ENCODE results near the gene GPR152.
"Not testable (repeated sequence)": the region's sequence is repeated elsewhere in the genome, so short reads cannot be mapped to it uniquely, and the experiment has no call there.

GPR152 gene

GRCh38 chr11:67489203-67489884 lies 36.8 kb upstream of the GPR152 start:
- DNase-seq (ENCODE audit: low spot score), result no peak

- DNase-seq (ENCODE audit: low spot score), result peak; percentile 32
These were observed 34.1 kb upstream of the GPR152 start for GRCh38 chr11:67486481-67487195.

DNA sequence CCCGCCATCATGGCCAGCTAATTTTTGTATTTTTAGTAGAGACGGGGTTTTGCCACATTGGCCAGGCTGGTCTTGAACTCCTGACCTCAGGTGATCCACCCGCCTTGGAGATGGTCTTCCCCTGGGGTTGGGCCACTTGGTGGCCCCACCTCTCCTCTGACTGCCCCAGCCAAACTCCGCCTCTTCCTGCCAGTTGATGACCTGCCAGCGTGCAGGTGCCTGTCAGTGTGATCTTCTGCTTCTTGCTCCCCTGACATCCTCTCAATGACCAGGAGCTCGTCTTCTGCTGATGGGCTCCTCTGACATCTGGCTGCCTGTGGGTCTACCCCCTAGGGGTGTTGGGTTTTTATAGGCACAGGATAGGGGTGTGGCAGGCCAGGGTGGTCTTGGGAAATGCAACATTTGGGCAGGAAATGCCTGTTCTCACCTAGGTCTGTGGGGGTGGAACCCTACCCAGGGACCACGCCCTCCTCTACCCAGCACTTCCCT lies 33.4 kb upstream of the GPR152 start:
- peak; percentile 66 for DNase-seq (ENCODE audit: low spot score)

DNA sequence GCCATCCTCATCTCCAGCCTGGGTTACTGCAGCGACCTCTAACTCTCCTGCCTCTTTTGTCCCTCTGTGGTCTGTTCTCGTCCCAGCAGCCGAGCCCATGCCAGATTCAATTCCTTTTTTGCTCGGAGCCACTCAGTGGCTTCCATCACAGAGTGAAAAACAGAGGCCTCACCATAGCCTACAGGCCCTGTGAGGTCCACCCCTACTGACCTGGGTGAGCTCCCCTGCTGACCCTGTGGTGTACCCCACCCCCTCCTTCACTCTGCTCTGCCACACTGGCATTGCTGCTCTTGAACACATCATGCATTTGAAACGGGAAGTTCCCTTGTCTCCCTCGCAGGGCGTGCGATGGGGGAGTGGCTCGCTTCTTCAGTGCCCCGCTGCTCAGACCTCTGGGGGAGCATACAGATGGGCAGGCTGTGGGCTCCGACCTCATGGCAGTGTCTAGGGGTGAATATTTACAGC lies 32.4 kb upstream of the GPR152 start:
- peak; percentile 59 for DNase-seq (ENCODE audit: low spot score)

- peak; percentile 31 for DNase-seq (ENCODE audit: low spot score)
These were observed 31.5 kb upstream of the GPR152 start for GRCh38 chr11:67483831-67484665.

GRCh38 chr11:67482827-67483798 lies 30.6 kb upstream of the GPR152 start, which contains the start of gene AIP:
TSS of gene AIP (plus strand) at chr11:67483026. CDS start at chr11:67483159, 133 bp downstream.
- peak; percentile 96 for DNase-seq (ENCODE audit: low spot score)

DNA sequence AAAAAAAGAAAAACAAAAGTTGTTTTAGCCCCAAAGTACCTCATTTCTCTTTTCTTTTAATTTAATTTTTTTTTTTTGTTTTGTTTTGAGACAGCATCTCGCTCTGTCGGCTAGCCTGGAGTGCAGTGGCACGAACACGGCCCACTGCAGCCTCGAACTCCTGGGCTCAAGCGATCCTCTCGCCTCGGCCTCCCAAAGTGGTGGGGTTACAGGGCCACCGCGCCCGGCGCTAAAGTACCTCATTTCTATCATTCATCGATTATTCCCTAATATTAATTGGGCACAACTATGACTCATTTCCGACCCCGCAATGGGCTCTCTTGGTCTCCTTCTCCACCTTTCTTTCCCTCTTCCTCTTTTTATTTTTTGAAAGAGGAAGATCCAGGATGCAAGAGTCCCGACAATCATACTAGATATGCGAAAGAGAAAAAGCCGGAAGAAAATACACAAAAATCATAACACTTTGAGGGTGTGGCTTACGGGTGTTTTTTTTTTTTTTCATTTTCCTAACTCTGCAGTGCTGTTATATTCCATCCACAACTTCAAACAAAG lies 29.8 kb upstream of the GPR152 start:
- DNase-seq (ENCODE audit: low spot score), result no peak

DNA sequence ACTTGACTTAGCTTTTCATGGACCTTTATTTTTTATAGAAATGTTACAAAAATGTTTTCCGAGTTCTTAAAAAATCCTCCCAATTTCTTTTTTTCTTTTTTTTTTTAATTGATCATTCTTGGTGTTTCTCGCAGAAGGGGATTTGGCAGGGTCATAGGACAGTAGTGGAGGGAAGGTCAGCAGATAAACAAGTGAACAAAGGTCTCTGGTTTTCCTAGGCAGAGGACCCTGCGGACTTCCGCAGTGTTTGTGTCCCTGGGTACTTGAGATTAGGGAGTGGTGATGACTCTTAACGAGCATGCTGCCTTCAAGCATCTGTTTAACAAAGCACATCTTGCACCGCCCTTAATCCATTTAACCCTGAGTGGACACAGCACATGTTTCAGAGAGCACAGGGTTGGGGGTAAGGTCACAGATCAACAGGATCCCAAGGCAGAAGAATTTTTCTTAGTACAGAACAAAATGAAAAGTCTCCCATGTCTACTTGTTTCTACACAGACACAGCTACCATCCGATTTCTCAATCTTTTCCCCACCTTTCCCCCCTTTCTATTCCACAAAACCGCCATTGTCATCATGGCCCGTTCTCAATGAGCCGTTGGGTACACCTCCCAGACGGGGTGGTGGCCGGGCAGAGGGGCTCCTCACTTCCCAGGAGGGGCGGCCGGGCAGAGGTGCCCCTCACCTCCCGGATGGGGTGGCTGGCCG lies 25.0 kb upstream of the GPR152 start:
- not testable (repeated sequence) for DNase-seq (ENCODE audit: low spot score)

DNA sequence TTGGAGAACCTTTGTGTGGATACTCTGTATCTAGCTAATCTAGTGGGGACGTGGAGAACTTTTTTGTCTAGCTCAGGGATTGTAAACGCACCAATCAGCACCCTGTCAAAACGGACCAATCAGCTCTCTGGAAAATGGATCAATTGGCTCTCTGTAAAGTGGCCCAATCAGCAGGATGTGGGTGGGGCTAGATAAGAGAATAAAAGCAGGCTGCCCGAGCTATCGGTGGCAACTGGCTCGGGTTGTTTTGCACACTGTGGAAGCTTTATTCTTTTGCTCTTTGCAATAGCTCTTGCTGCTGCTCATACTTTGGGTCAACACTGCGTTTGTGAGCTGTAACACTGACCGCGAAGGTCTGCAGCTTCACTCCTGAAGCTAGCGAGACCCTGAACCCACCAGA lies 24.2 kb upstream of the GPR152 start:
- DNase-seq (ENCODE audit: low spot score), result not testable (repeated sequence)

GRCh38 chr11:67472882-67473281 lies 20.4 kb upstream of the GPR152 start:
- no peak for DNase-seq (ENCODE audit: low spot score)

DNA sequence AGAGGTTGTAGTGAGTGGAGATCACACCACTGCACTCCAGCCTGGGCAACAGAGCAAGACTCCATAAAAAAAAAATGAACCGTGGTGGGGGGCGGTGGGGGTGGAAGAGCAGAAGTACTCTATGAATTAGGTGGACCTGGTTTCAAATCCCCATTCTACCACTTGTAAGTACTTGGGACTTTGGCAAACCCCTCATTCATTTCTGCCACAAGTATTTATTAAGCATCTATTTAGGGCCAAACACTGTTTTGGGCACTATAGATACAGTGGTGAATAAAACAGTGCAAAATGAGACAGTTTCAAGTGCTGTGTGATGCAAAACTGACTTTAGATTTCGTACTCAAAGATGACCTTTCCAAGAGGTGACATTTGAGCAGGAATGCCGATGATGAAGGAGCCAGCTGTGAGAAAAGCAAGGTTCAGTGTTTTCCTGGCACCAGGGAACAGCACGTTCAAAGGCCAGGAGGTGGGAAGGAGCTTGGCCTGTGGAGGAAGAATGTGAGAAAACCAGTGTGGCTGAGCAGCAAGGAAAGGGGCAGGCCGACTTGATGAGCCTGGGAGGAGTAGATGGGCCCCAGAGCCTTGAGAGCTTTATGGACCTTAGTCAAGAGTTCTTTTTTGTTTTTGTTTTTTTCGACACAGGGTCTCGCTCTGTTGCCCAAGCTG lies 17.9 kb upstream of the GPR152 start:
- DNase-seq (ENCODE audit: low spot score), result no peak

DNA sequence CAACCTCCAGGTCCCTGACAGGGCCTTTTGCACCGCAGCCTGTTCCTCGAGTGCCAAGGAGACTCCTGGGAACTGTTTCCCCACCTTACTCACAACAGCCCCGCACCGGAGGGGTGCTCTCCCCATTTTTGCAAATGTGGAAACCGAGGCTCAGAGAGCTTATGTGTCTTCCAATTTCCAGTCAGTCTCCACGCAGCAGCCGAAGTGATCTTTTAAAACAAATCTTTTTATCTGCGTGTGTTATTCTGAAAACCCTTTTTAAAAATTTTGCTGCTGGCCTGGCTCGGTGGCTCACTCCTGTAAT lies 16.9 kb upstream of the GPR152 start:
- no peak for DNase-seq (ENCODE audit: low spot score)

DNA sequence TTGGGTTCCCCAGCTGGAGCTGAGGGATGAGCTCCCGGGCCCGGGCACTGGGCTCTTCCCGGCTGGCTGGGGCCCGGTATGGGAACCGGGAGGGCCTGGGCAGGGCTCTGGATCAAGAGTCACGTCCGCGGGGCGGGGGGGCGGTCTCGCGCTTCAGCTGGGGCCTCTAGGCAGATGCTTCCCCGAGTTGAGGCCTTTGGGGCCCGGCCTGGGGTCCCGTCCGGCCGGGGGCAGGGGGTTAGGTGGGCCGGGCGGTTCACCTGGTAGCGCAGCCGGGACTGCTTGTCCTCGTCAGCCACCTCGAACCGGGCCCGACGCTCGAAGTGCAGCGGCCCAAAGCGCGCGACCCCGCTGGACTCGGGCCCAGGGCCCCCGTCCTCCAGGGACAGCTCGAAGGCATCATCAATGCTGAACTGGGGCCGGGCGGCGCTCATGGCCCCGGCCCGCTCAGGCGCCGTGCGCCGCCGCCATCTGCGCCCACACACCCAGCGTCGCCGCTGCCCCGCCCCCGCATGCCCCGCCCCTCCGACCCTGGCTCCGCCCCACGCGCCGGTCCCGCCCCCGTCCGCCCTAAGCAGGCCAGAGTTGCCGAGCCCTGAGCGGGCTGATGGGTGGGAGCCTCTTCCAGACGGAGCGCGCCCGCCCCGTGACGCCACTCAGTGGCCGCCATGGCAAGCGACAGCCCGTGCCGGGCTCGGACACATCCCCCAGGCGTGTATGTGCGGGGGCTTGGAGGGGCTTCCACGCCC lies 16.4 kb upstream of the GPR152 start, which contains the start of gene TMEM134:
Gene TMEM134, minus strand, starts transcription at position 493 of the 749 bp plus-strand sequence. Its CDS starts 59 bp downstream, at position 434.
- peak; percentile 91 for DNase-seq (ENCODE audit: low spot score)

DNA sequence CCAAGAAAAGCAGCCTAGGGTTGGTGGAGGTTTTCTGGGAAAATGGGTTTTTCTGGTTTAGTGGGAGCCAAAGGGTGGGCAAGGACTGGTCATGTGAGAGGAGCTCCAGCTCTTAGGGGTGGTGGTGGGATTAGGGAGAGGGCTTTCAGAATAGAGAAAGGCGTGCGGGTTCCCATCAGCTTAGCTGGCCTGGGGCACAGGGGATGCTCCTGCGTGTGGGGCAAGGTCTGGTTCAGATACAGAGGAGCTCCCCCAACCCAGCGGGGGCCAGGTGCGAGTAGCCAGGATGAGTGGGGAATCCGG lies 15.9 kb upstream of the GPR152 start:
- DNase-seq (ENCODE audit: low spot score), result no peak

DNA sequence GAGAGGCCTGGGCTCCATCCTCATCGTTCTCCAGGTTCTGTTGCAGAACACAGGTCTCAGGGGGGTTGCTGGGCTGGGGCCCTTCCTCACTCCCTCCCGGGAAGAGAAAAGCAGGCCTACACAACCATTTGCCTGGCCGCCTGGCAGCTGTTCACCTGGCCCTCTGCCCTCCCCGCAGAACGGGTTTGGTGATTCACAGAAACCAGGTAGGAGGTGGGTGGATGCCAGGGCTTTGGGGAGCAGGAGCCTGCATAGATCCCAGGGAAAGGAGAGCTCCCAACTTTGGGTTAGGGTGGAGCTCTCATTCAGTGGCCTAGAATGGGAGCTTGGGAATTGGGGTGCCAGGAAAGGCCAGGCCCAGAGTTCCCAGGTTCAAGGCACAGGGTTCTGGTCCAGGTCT lies 15.5 kb upstream of the GPR152 start:
- DNase-seq (ENCODE audit: low spot score), result no peak

- no peak for DNase-seq (ENCODE audit: low spot score)
These were observed 14.6 kb upstream of the GPR152 start for GRCh38 chr11:67466962-67467771.

GRCh38 chr11:67466367-67466766 lies 13.8 kb upstream of the GPR152 start:
- DNase-seq (ENCODE audit: low spot score), result no peak

DNA sequence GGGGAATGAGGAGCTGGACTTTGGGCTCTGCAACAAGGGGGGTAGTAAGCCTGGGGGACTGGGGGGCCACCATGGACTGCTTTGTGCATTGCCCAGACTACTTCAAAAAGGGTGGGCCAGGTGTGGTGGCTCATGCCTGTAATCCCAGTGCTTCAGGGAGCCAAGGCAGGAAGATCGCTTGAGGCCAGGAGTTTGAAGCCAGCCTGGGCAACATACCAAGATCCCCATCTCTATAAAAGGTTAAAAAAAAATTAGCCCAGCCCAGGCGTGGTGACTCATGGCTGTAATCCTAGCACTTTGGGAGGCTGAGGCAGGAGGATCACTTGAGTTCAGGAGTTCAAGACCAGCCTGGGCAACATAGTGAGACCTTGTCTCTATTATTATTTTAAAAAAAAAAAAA lies 13.0 kb upstream of the GPR152 start:
- DNase-seq (ENCODE audit: low spot score), result not testable (repeated sequence)

All from germinal center (tissue), 1 donor.